Measurements from ENCODE around the gene POLR1C. TPM values are rescaled to one million over a fixed set of nuclear protein-coding genes. Genes with fewer than 3 reads are reported as not detected.

Gene POLR1C
- total RNA-seq, 4 donors from 2014 or later = 13.4 to 25.1 (median 16.7) TPM

GRCh38 chr6:43477235-43478007, 39.5 kb upstream of the POLR1C start, which contains the start of gene TJAP1:
TSS of gene TJAP1 (plus strand) at chr6:43477570. CDS start at chr6:43499002, 21,432 bp downstream.
- H3K4me3 ChIP-seq = peak within 1 kb of the TSS; percentile 80 to 95 (median 87)
- no peaks in the 10 kb centered on the region for H3K27me3 ChIP-seq
- intact Hi-C loops (cut with DNase I; ENCODE audit: low total_unique reads) (loop anchor here (1.0 kb wide), 1 partner anchor 15 kb away; no protein-coding TSS in a partner anchor), in situ Hi-C loops (cut with MboI; ENCODE audit: low sequenced_read_pairs in 4 of 4) (no loop called here)
- peak; percentile 87 to 93 for ATAC-seq
- peak; percentile 79 to 84 for DNase-seq
- H3K27ac ChIP-seq = peak within 1 kb of the TSS; percentile 86 to 93 (median 92)
- no peaks in the 10 kb centered on the region for H3K9me3 ChIP-seq
- TF ChIP-seq POLR2A (IDR thresholded peaks at IDR 0.05) (peak; percentile 75 to 85), CTCF (IDR thresholded peaks at IDR 0.05 in 4 of 5, conservative IDR thresholded peaks at IDR 0.05 in 1 of 5) (no peak)
- H3K4me1 ChIP-seq = peaks cover 38 to 40% of the 10 kb centered on the region in 2 donors
- no peaks in the 10 kb centered on the region for H3K36me3 ChIP-seq

- H3K9me3 ChIP-seq = no peaks in the 10 kb centered on the region
- intact Hi-C loops (cut with DNase I; ENCODE audit: low total_unique reads) (no loop called here), in situ Hi-C loops (cut with MboI; ENCODE audit: low sequenced_read_pairs in 4 of 4) (no loop called here)
- H3K27ac ChIP-seq = peak overlapping the region; percentile 86 to 93 (median 92)
- DNase-seq (no peak), ATAC-seq (peak in 1 of 2 donors; percentile 6)
- H3K4me1 ChIP-seq = peaks cover 38 to 40% of the 10 kb centered on the region in 2 donors
- no peaks in the 10 kb centered on the region for H3K27me3 ChIP-seq
- H3K4me3 ChIP-seq = peak overlapping the region; percentile 80 to 95 (median 87)
- no peaks in the 10 kb centered on the region for H3K36me3 ChIP-seq
- TF ChIP-seq CTCF (IDR thresholded peaks at IDR 0.05 in 4 of 5, conservative IDR thresholded peaks at IDR 0.05 in 1 of 5) (no peak), POLR2A (IDR thresholded peaks at IDR 0.05) (no peak)
Observed at GRCh38 chr6:43478008-43478372, 38.9 kb upstream of the POLR1C start.

GRCh38 chr6:43481075-43481474, 35.8 kb upstream of the POLR1C start:
- H3K4me1 ChIP-seq = peaks cover 38 to 40% of the 10 kb centered on the region in 2 donors
- in situ Hi-C loops (cut with MboI; ENCODE audit: low sequenced_read_pairs in 4 of 4) = no loop called here

GRCh38 chr6:43481591-43482236, 35.2 kb upstream of the POLR1C start:
- intact Hi-C loops (cut with DNase I; ENCODE audit: low total_unique reads) = no loop called here
- no peak overlapping the region for H3K4me3 ChIP-seq
- in situ Hi-C loops (cut with MboI; ENCODE audit: low sequenced_read_pairs in 4 of 4) = no loop called here
- TF ChIP-seq POLR2A (IDR thresholded peaks at IDR 0.05) = no peak
- no peak for TF ChIP-seq CTCF (IDR thresholded peaks at IDR 0.05 in 4 of 5, conservative IDR thresholded peaks at IDR 0.05 in 1 of 5)
- peaks cover 38 to 39% of the 10 kb centered on the region in 2 donors for H3K4me1 ChIP-seq
- H3K9me3 ChIP-seq = no peaks in the 10 kb centered on the region
- no peaks in the 10 kb centered on the region for H3K36me3 ChIP-seq
- DNase-seq (no peak), ATAC-seq (no peak)
- H3K27me3 ChIP-seq = no peaks in the 10 kb centered on the region
- peak overlapping the region in 2 of 4 donors; percentile 11 to 24 for H3K27ac ChIP-seq

More at GRCh38 chr6:43481075-43481474, 35.8 kb upstream of the POLR1C start:
- peak; percentile 79 to 82 for ATAC-seq
- Histone ChIP-seq H3K36me3 (no peaks in the 10 kb centered on the region), H3K4me3 (no peak overlapping the region), H3K9me3 (no peaks in the 10 kb centered on the region), H3K27ac (peak overlapping the region; percentile 9 to 45 (median 35)), H3K27me3 (no peaks in the 10 kb centered on the region)
- intact Hi-C loops (cut with DNase I; ENCODE audit: low total_unique reads) = no loop called here
- TF ChIP-seq POLR2A (IDR thresholded peaks at IDR 0.05) = no peak
- no peak for TF ChIP-seq CTCF (IDR thresholded peaks at IDR 0.05 in 4 of 5, conservative IDR thresholded peaks at IDR 0.05 in 1 of 5)
- DNase-seq = peak; percentile 21 to 54
